ENCODE results near the gene PRPH.
A peak's percentile ranks its signal among the peaks of the same experiment; 100 is the strongest.
"Not testable (repeated sequence)": the region's sequence is repeated elsewhere in the genome, so short reads cannot be mapped to it uniquely, and the experiment has no call there.

Gene PRPH

GRCh38 chr12:49294086-49294803, 702 bp upstream of the PRPH start:
- H3K9ac ChIP-seq (ENCODE audit: low read depth, low read length), result no peak overlapping the region
- peaks cover 33% of the 10 kb centered on the region for H3K27me3 ChIP-seq (ENCODE audit: control insufficient read depth, insufficient read depth, low read length)
- H3K4me1 ChIP-seq (ENCODE audit: control insufficient read depth, insufficient read depth, low read length), result peaks cover 18% of the 10 kb centered on the region
- no peaks in the 10 kb centered on the region for H3K36me3 ChIP-seq (ENCODE audit: insufficient read depth, low read length)
- H3K9me3 ChIP-seq (replicated peaks; ENCODE audit: low read length), result no peaks in the 10 kb centered on the region
- no peak overlapping the region for H3K4me3 ChIP-seq (ENCODE audit: low read length)
- H3K4me2 ChIP-seq (ENCODE audit: low read length), result no peak overlapping the region

GRCh38 chr12:49294804-49295081, 204 bp upstream of the PRPH start:
- H3K4me3 ChIP-seq (ENCODE audit: low read length), result no peak overlapping the region
- H3K36me3 ChIP-seq (ENCODE audit: insufficient read depth, low read length), result no peaks in the 10 kb centered on the region
- no peaks in the 10 kb centered on the region for H3K9me3 ChIP-seq (replicated peaks; ENCODE audit: low read length)
- H3K4me2 ChIP-seq (ENCODE audit: low read length), result no peak overlapping the region
- H3K4me1 ChIP-seq (ENCODE audit: control insufficient read depth, insufficient read depth, low read length), result peaks cover 18% of the 10 kb centered on the region
- H3K27me3 ChIP-seq (ENCODE audit: control insufficient read depth, insufficient read depth, low read length), result peaks cover 33% of the 10 kb centered on the region
- no peak overlapping the region for H3K9ac ChIP-seq (ENCODE audit: low read depth, low read length)

GRCh38 chr12:49296034-49296835, 1.3 kb downstream of the PRPH start:
- peaks cover 33% of the 10 kb centered on the region for H3K27me3 ChIP-seq (ENCODE audit: control insufficient read depth, insufficient read depth, low read length)
- no peaks in the 10 kb centered on the region for H3K9me3 ChIP-seq (replicated peaks; ENCODE audit: low read length)
- H3K4me2 ChIP-seq (ENCODE audit: low read length), result peak overlapping the region; percentile 74
- peaks cover 18% of the 10 kb centered on the region for H3K4me1 ChIP-seq (ENCODE audit: control insufficient read depth, insufficient read depth, low read length)
- no peak overlapping the region for H3K9ac ChIP-seq (ENCODE audit: low read depth, low read length)
- no peak overlapping the region for H3K4me3 ChIP-seq (ENCODE audit: low read length)
- H3K36me3 ChIP-seq (ENCODE audit: insufficient read depth, low read length), result no peaks in the 10 kb centered on the region

GRCh38 chr12:49296836-49297694, 2.1 kb downstream of the PRPH start:
- Histone ChIP-seq H3K9me3 (replicated peaks; ENCODE audit: low read length) (no peaks in the 10 kb centered on the region), H3K4me1 (ENCODE audit: control insufficient read depth, insufficient read depth, low read length) (peaks cover 18% of the 10 kb centered on the region), H3K9ac (ENCODE audit: low read depth, low read length) (no peak overlapping the region), H3K27me3 (ENCODE audit: control insufficient read depth, insufficient read depth, low read length) (peaks cover 33% of the 10 kb centered on the region), H3K4me3 (ENCODE audit: low read length) (peak overlapping the region; percentile 56), H3K36me3 (ENCODE audit: insufficient read depth, low read length) (no peaks in the 10 kb centered on the region), H3K4me2 (ENCODE audit: low read length) (peak overlapping the region; percentile 74)

GRCh38 chr12:49297695-49298060, 2.7 kb downstream of the PRPH start:
- Histone ChIP-seq H3K4me3 (ENCODE audit: low read length) (no peak overlapping the region), H3K9me3 (replicated peaks; ENCODE audit: low read length) (no peaks in the 10 kb centered on the region), H3K27me3 (ENCODE audit: control insufficient read depth, insufficient read depth, low read length) (peaks cover 33% of the 10 kb centered on the region), H3K4me1 (ENCODE audit: control insufficient read depth, insufficient read depth, low read length) (peaks cover 18% of the 10 kb centered on the region), H3K36me3 (ENCODE audit: insufficient read depth, low read length) (no peaks in the 10 kb centered on the region), H3K9ac (ENCODE audit: low read depth, low read length) (no peak overlapping the region), H3K4me2 (ENCODE audit: low read length) (peak overlapping the region; percentile 74)

GRCh38 chr12:49298160-49298559, 3.2 kb downstream of the PRPH start:
- Histone ChIP-seq H3K4me3 (ENCODE audit: low read length) (no peak overlapping the region), H3K27me3 (ENCODE audit: control insufficient read depth, insufficient read depth, low read length) (peaks cover 33% of the 10 kb centered on the region)

GRCh38 chr12:49301760-49302159, 6.8 kb downstream of the PRPH start:
- Histone ChIP-seq H3K36me3 (ENCODE audit: insufficient read depth, low read length) (no peaks in the 10 kb centered on the region), H3K9ac (ENCODE audit: low read depth, low read length) (no peak overlapping the region), H3K9me3 (replicated peaks; ENCODE audit: low read length) (no peaks in the 10 kb centered on the region), H3K4me2 (ENCODE audit: low read length) (no peak overlapping the region), H3K27me3 (ENCODE audit: control insufficient read depth, insufficient read depth, low read length) (peaks cover 26% of the 10 kb centered on the region), H3K4me1 (ENCODE audit: control insufficient read depth, insufficient read depth, low read length) (peaks cover 6% of the 10 kb centered on the region), H3K4me3 (ENCODE audit: low read length) (no peak overlapping the region)

More at GRCh38 chr12:49298160-49298559, 3.2 kb downstream of the PRPH start:
- Histone ChIP-seq H3K4me1 (ENCODE audit: control insufficient read depth, insufficient read depth, low read length) (peaks cover 15% of the 10 kb centered on the region), H3K36me3 (ENCODE audit: insufficient read depth, low read length) (no peaks in the 10 kb centered on the region), H3K4me2 (ENCODE audit: low read length) (no peak overlapping the region), H3K9me3 (replicated peaks; ENCODE audit: low read length) (no peaks in the 10 kb centered on the region), H3K9ac (ENCODE audit: low read depth, low read length) (no peak overlapping the region)

- H3K36me3 ChIP-seq (ENCODE audit: insufficient read depth, low read length), result no peaks in the 10 kb centered on the region
- H3K27me3 ChIP-seq (ENCODE audit: control insufficient read depth, insufficient read depth, low read length), result peaks cover 19% of the 10 kb centered on the region
- no peaks in the 10 kb centered on the region for H3K4me1 ChIP-seq (ENCODE audit: control insufficient read depth, insufficient read depth, low read length)
- no peak overlapping the region for H3K9ac ChIP-seq (ENCODE audit: low read depth, low read length)
- no peaks in the 10 kb centered on the region for H3K9me3 ChIP-seq (replicated peaks; ENCODE audit: low read length)
- H3K4me2 ChIP-seq (ENCODE audit: low read length), result no peak overlapping the region
- H3K4me3 ChIP-seq (ENCODE audit: low read length), result no peak overlapping the region
Observed at GRCh38 chr12:49304161-49304560, 9.2 kb downstream of the PRPH start.

GRCh38 chr12:49305762-49306510, 11.0 kb downstream of the PRPH start:
- H3K9me3 ChIP-seq (replicated peaks; ENCODE audit: low read length), result no peaks in the 10 kb centered on the region
- H3K36me3 ChIP-seq (ENCODE audit: insufficient read depth, low read length), result no peaks in the 10 kb centered on the region
- no peak overlapping the region for H3K9ac ChIP-seq (ENCODE audit: low read depth, low read length)
- peaks cover 19% of the 10 kb centered on the region for H3K27me3 ChIP-seq (ENCODE audit: control insufficient read depth, insufficient read depth, low read length)
- no peak overlapping the region for H3K4me3 ChIP-seq (ENCODE audit: low read length)
- H3K4me1 ChIP-seq (ENCODE audit: control insufficient read depth, insufficient read depth, low read length), result no peaks in the 10 kb centered on the region
- H3K4me2 ChIP-seq (ENCODE audit: low read length), result no peak overlapping the region

- Histone ChIP-seq H3K36me3 (ENCODE audit: insufficient read depth, low read length) (no peaks in the 10 kb centered on the region), H3K4me2 (ENCODE audit: low read length) (no peak overlapping the region), H3K4me3 (ENCODE audit: low read length) (no peak overlapping the region)
Observed at GRCh38 chr12:49309386-49309785, 14.4 kb downstream of the PRPH start.

GRCh38 chr12:49310451-49311000, 15.6 kb downstream of the PRPH start:
- H3K4me2 ChIP-seq (ENCODE audit: low read length); H3K4me3 ChIP-seq (ENCODE audit: low read length); H3K36me3 ChIP-seq (ENCODE audit: insufficient read depth, low read length); H3K9ac ChIP-seq (ENCODE audit: low read depth, low read length); H3K9me3 ChIP-seq (replicated peaks; ENCODE audit: low read length); H3K4me1 ChIP-seq (ENCODE audit: control insufficient read depth, insufficient read depth, low read length): not testable (repeated sequence)
- peaks cover 19% of the 10 kb centered on the region for H3K27me3 ChIP-seq (ENCODE audit: control insufficient read depth, insufficient read depth, low read length)

More at GRCh38 chr12:49309386-49309785, 14.4 kb downstream of the PRPH start:
- H3K9me3 ChIP-seq (replicated peaks; ENCODE audit: low read length), result no peaks in the 10 kb centered on the region
- H3K4me1 ChIP-seq (ENCODE audit: control insufficient read depth, insufficient read depth, low read length), result no peaks in the 10 kb centered on the region
- no peak overlapping the region for H3K9ac ChIP-seq (ENCODE audit: low read depth, low read length)
- peaks cover 19% of the 10 kb centered on the region for H3K27me3 ChIP-seq (ENCODE audit: control insufficient read depth, insufficient read depth, low read length)
